SK-N-SH (cell line): ENCODE data around the gene MS4A18. TPM values are rescaled to one million over a fixed set of nuclear protein-coding genes. Genes with fewer than 3 reads are reported as not detected.

ENCODE experiments used
- CTCF ChIA-PET: fragments of 300-600, 350-600 bp; formaldehyde crosslinking; extraction: SDS; loops from one replicate; lab custom pipeline; 2021; lab: Yijun Ruan, JAX
- POLR2A ChIA-PET: fragments of 350-600 bp; sonication (Branson Sonifier 250); formaldehyde crosslinking; extraction: SDS; loops from one replicate; lab custom pipeline; 2020; ENCODE audit warnings: antibody characterized with exemption, inconsistent platforms; lab: Yijun Ruan, JAX
- DNase-seq: peaks from one replicate; pipeline ENCODE4 v3.0.0; 2012
- H2AFZ ChIP-seq: fragments of 200-600 bp; sonication (generic); 2 replicates; pipeline ENCODE4 v1.8.1; 2016; ENCODE audit warnings: antibody characterized with exemption, mild to moderate bottlenecking, low read depth
- H3F3A ChIP-seq: fragments of 200-600 bp; sonication (generic); replicated peaks from 2 replicates; pipeline ENCODE3; 2016; ENCODE audit warnings: antibody characterized with exemption, mild to moderate bottlenecking; ENCODE audit not compliant: insufficient read depth
- H3K27ac ChIP-seq, 2 experiments: fragments of 200-500 bp in 1 of 2; fragments of 200-600 bp in 1 of 2; sonication (Bioruptor generic) in 1 of 2; sonication (generic), shearing (Covaris generic) in 1 of 2; 2 replicates each; pipeline versions ENCODE4 v1.5.1 to v1.6.1; 2014 to 2016; ENCODE audit warnings: low read depth in 2 of 2, inconsistent platforms in 1 of 2, low read length in 1 of 2, mild to moderate bottlenecking in 1 of 2, mixed read lengths in 1 of 2
- H3K27me3 ChIP-seq: fragments of 200-600 bp; sonication (generic), shearing (Covaris generic); 2 replicates; pipeline ENCODE4 v1.6.1; 2016; ENCODE audit warnings: mixed run types; ENCODE audit not compliant: insufficient read depth
- H3K36me3 ChIP-seq, 2 experiments: fragments of 200-500 bp in 1 of 2; fragments of 200-600 bp in 1 of 2; sonication (Bioruptor generic) in 1 of 2; sonication (generic) in 1 of 2; replicated peaks in 1 of 2; 2 replicates each; pipeline versions ENCODE3 to v1.5.1; 2014 to 2016; ENCODE audit warnings: low read length in 1 of 2, mild to moderate bottlenecking in 1 of 2; ENCODE audit not compliant: insufficient read depth in 2 of 2, control insufficient read depth in 1 of 2
- H3K4me1 ChIP-seq, 2 experiments: fragments of 200-500 bp in 1 of 2; fragments of 200-600 bp in 1 of 2; sonication (Bioruptor generic) in 1 of 2; sonication (generic), shearing (Covaris generic) in 1 of 2; 2 replicates each; pipeline versions ENCODE4 v1.5.1 to v1.6.1; 2014 to 2016; ENCODE audit warnings: low read depth in 1 of 2, low read length in 1 of 2, mixed run types in 1 of 2; ENCODE audit not compliant: insufficient read depth in 2 of 2, control insufficient read depth in 1 of 2
- H3K4me2 ChIP-seq: fragments of 200-600 bp; sonication (generic), shearing (Covaris generic); 2 replicates; pipeline ENCODE4 v1.6.1; 2017; ENCODE audit warnings: mixed run types
- H3K4me3 ChIP-seq, 2 experiments: fragments of 200-500 bp in 1 of 2; fragments of 200-600 bp in 1 of 2; sonication (Bioruptor generic) in 1 of 2; sonication (generic), shearing (Covaris generic) in 1 of 2; 2 replicates each; pipeline versions ENCODE4 v1.5.1 to v1.8.1; 2014 to 2016; ENCODE audit warnings: low read depth in 2 of 2, inconsistent platforms in 1 of 2, low read length in 1 of 2, mild to moderate bottlenecking in 1 of 2, mixed read lengths in 1 of 2, moderate library complexity in 1 of 2
- H3K79me2 ChIP-seq: fragments of 200-600 bp; sonication (generic); 2 replicates; pipeline ENCODE4 v1.8.1; 2017; ENCODE audit warnings: mild to moderate bottlenecking; ENCODE audit not compliant: insufficient read depth
- H3K9ac ChIP-seq: fragments of 200-600 bp; sonication (generic); 2 replicates; pipeline ENCODE4 v1.6.1; 2017; ENCODE audit warnings: mixed run types
- H3K9me2 ChIP-seq: fragments of 200-600 bp; sonication (generic); 2 replicates; pipeline ENCODE4 v1.6.1; 2017; ENCODE audit warnings: mixed run types
- H3K9me3 ChIP-seq: fragments of 200-600 bp; sonication (generic); 2 replicates; pipeline ENCODE4 v1.6.1; 2017; ENCODE audit warnings: mixed run types, mild to moderate bottlenecking, moderate library complexity
- H4K20me1 ChIP-seq: fragments of 200-600 bp; sonication (generic); 2 replicates; pipeline ENCODE4 v1.6.1; 2017; ENCODE audit warnings: mild to moderate bottlenecking, mixed run types; ENCODE audit not compliant: insufficient read depth
- ELF1 ChIP-seq: IDR thresholded peaks from 2 replicates; pipeline ENCODE4 v1.4.0; 2012
- EP300 ChIP-seq, 2 experiments: IDR thresholded peaks; 2 replicates each; pipeline versions ENCODE4 v1.4.0 to v1.6.1; 2012; ENCODE audit warnings: borderline replicate concordance in 1 of 2, low read depth in 1 of 2, low read length in 1 of 2
- GABPA ChIP-seq: IDR thresholded peaks from 2 replicates; pipeline ENCODE4 v1.4.0; 2012; ENCODE audit warnings: low read depth, mild to moderate bottlenecking
- GATA2 ChIP-seq: sonication (generic); formaldehyde crosslinking; IDR thresholded peaks from 2 replicates; pipeline ENCODE4 v1.5.0; 2020; ENCODE audit warnings: mild to moderate bottlenecking, missing genetic modification reagents
- IRF3 ChIP-seq: fragments of 150-350 bp; IDR thresholded peaks from 2 replicates; pipeline ENCODE4 v1.6.1; 2016; ENCODE audit warnings: mild to moderate bottlenecking, low read depth, low read length
- MXI1 ChIP-seq: IDR thresholded peaks from 2 replicates; pipeline ENCODE4 v1.6.1; 2012; ENCODE audit warnings: mild to moderate bottlenecking, low read depth, low read length, improper control_type of control experiment
- NFIC ChIP-seq: IDR thresholded peaks from 2 replicates; pipeline ENCODE4 v1.4.0; 2012; ENCODE audit warnings: borderline replicate concordance
- NRF1 ChIP-seq: IDR thresholded peaks from 2 replicates; pipeline ENCODE4 v1.6.1; 2012; ENCODE audit warnings: low read depth, mild to moderate bottlenecking, low read length
- PBX3 ChIP-seq: IDR thresholded peaks from 2 replicates; pipeline ENCODE4; 2012
- POLR2AphosphoS5 ChIP-seq: IDR thresholded peaks from 2 replicates; pipeline ENCODE4 v1.6.1; 2012; ENCODE audit warnings: low read depth, low read length
- RAD21 ChIP-seq: IDR thresholded peaks from 2 replicates; pipeline ENCODE4 v1.6.1; 2012; ENCODE audit warnings: mild to moderate bottlenecking, low read length
- RCOR1 ChIP-seq: fragments of 150-350 bp; IDR thresholded peaks from 2 replicates; pipeline ENCODE4 v1.6.1; 2017; ENCODE audit warnings: antibody characterized with exemption, low read length
- REST ChIP-seq: IDR thresholded peaks from 2 replicates; pipeline ENCODE4 v1.6.1; 2012; ENCODE audit warnings: mild to moderate bottlenecking, low read depth, low read length, moderate library complexity
- RFX5 ChIP-seq: IDR thresholded peaks from 2 replicates; pipeline ENCODE4 v1.6.1; 2012; ENCODE audit warnings: mild to moderate bottlenecking, improper control_type of control experiment, low read length
- RXRA ChIP-seq: IDR thresholded peaks from 2 replicates; pipeline ENCODE4 v1.4.0; 2012; ENCODE audit warnings: low read depth, mild to moderate bottlenecking, borderline replicate concordance
- SIN3A ChIP-seq: IDR thresholded peaks from 2 replicates; pipeline ENCODE4 v1.6.1; 2012; ENCODE audit warnings: low read depth, mild to moderate bottlenecking, low read length, moderate library complexity, borderline replicate concordance
- TAF1 ChIP-seq: IDR thresholded peaks from 2 replicates; pipeline ENCODE4 v1.6.1; 2012; ENCODE audit warnings: low read depth, mild to moderate bottlenecking, low read length, moderate library complexity, borderline replicate concordance
- TCF12 ChIP-seq: IDR thresholded peaks from 2 replicates; pipeline ENCODE4 v1.4.0; 2012
- TEAD4 ChIP-seq: IDR thresholded peaks from 2 replicates; pipeline ENCODE4 v1.4.0; 2012; ENCODE audit warnings: mild to moderate bottlenecking, borderline replicate concordance; ENCODE audit not compliant: insufficient read depth
- WGBS: methylation state at CpG from one replicate; pipeline ENCODE4 v1.1.6; 2017; ENCODE audit warnings: low lambda C conversion rate; 5-methylcytosine and 5-hydroxymethylcytosine counted together
- polyA plus RNA-seq, 3 experiments: library from polyadenylated mRNA; depleted of rRNA; stranded (reverse); fragments of >200 nt; gene quantifications; 2 replicates each; pipeline ENCODE4 v1.2.3, GENCODE V29; 2012

Gene MS4A18
- polyA plus RNA-seq, 1 of the 3 experiments (the other 2 are of a cell fraction) = not detected

- Histone ChIP-seq H3K36me3 (no peaks in the 10 kb centered on the region), H3K4me1 (peaks cover under 1 to 3% of the 10 kb centered on the region in 2 experiments; a peak in 2 of 4 replicates), H3K9me3 (no peaks in the 10 kb centered on the region), H2AFZ (no peak overlapping the region), H3K4me2 (no peak overlapping the region), H3K4me3 (no peak overlapping the region), H3K79me2 (no peaks in the 10 kb centered on the region), H3K27ac (no peak overlapping the region), H3K9ac (no peak overlapping the region), H3F3A (no peaks in the 10 kb centered on the region), H3K27me3 (peaks cover 5% of the 10 kb centered on the region; the same call in 1 of the 2 replicates), H4K20me1 (no peaks in the 10 kb centered on the region), H3K9me2 (no peaks in the 10 kb centered on the region)
- no peak for DNase-seq
- WGBS = 35% methylated on average over 16 of the region's 16 CpGs
- ChIA-PET CTCF (interaction anchor here (0.8 to 7.3 kb wide), 5 partner anchors 9 to 127 kb away, joined by 3 to 67 read pairs (median 5); no protein-coding TSS in a partner anchor), POLR2A (no interaction called here)
- TF ChIP-seq SIN3A (no peak), RAD21 (no peak), GATA2 (no peak), RFX5 (no peak), EP300 (IDR thresholded peaks at IDR 0.05; ENCODE audit: borderline replicate concordance in 1 of 2, low read depth in 1 of 2, low read length in 1 of 2) (no peak), GABPA (no peak), NRF1 (no peak), RCOR1 (no peak), POLR2AphosphoS5 (no peak), TAF1 (no peak), REST (no peak), IRF3 (no peak), ELF1 (no peak), TEAD4 (no peak), MXI1 (no peak), RXRA (no peak), PBX3 (no peak), NFIC (no peak), TCF12 (no peak)
These were observed 47.5 kb downstream of the MS4A18 start for GRCh38 chr11:60771879-60772525.
